Dendritic cell treated with granulocyte-macrophage colony-stimulating factor and Interleukin-4, amounts not matched to agents 40 ng/mL and 50 ng/mL, for 4 days (primary cell): ENCODE measurements around the gene IFITM1.
"Not testable (repeated sequence)": the region's sequence is repeated elsewhere in the genome, so short reads cannot be mapped to it uniquely, and the experiment has no call there.

Experiments
- H3K27ac Mint-ChIP-seq: one replicate; pipeline ENCODE4 v1.8.0; 2022; ENCODE audit warnings: mild to moderate bottlenecking, mixed read lengths
- H3K27me3 Mint-ChIP-seq: one replicate; pipeline ENCODE4 v1.8.0; 2022; ENCODE audit warnings: mild to moderate bottlenecking, mixed read lengths
- H3K36me3 Mint-ChIP-seq: one replicate; pipeline ENCODE4 v1.8.0; 2022; ENCODE audit warnings: low read depth, mixed read lengths
- H3K4me1 Mint-ChIP-seq: one replicate; pipeline ENCODE4 v1.8.0; 2022; ENCODE audit warnings: low read depth, mixed read lengths
- H3K4me3 Mint-ChIP-seq: one replicate; pipeline ENCODE4 v1.8.0; 2022; ENCODE audit warnings: mild to moderate bottlenecking, moderate library complexity, mixed read lengths
- H3K9me3 Mint-ChIP-seq: one replicate; pipeline ENCODE4 v1.8.0; 2022; ENCODE audit warnings: mixed read lengths
- intact Hi-C: fragments of 100-400 bp; cut with micrococcal nuclease; formaldehyde crosslinking; loops from one replicate; pipeline ENCODE4 v1.15.0; 2022

IFITM1 gene

DNA sequence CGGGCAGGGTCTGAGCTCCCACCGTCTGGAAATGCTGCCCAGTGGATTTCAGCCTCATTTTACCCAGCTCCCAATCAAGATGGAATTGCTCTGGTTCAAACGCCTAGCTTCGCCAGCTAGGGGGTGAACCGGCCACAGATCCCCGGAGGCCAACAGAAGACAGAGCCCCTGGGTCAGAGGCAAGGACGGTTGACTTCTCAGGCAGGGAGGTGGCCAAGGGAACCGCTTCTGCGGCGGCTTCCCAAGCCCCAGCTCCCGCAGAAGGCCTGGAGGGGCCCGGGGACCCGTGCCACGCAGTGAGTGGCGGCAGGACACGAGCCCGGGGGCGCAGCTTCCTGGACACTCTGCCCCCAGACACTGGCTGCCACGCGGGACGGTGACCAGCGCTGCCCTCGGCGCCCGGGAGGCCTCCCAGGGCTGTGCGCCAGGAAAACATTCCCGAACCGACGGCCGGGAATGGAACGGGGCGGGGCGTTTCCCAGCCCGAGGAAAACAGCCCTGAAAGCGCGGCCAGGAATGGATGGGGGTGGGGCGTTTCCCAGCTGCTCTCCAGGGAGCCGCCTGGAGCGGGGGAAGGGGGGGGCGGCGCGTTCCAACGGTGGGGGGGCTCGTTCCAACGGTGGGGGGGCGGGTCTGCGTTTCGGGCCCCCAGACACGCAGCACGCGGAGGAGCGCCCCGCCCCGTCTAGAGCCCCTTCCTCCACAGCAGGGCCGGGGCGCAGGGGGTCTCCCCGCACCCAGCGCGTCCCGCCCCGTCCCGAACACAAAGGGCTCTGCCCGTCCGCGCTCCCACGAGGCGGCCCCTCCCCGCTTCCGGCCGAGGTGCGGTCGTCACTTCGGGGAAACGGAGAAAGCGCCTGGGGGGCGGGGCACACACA is 42.0 kb downstream of the IFITM1 start:
- intact Hi-C loops: loop anchor here (5.0 kb wide), 2 partner anchors 104 to 154 kb away; no protein-coding TSS in a partner anchor
- peaks cover 1% of the 10 kb centered on the region for H3K9me3 Mint-ChIP-seq
- peaks cover 33% of the 10 kb centered on the region for H3K4me1 Mint-ChIP-seq
- H3K27me3 Mint-ChIP-seq: peaks cover 58% of the 10 kb centered on the region
- H3K4me3 Mint-ChIP-seq: peak overlapping the region; percentile 25
- no peaks in the 10 kb centered on the region for H3K36me3 Mint-ChIP-seq
- H3K27ac Mint-ChIP-seq: no peak overlapping the region

DNA sequence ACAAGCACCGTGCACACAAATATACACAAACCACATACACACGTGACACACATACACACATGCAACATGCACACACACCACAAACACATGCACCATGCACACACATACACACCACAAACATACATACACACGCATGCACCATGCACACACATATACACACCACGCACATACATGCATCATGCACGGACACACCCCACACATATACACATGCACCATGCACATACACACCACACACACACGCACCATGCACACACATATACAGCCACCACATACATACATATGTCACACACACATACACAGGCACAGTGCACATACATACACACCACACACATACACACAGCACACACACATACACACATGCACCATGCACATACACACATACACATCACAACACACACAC is 42.8 kb downstream of the IFITM1 start:
- peaks cover 25% of the 10 kb centered on the region for H3K4me1 Mint-ChIP-seq

GRCh38 chr11:357582-357981 is 43.7 kb downstream of the IFITM1 start:
- H3K36me3 Mint-ChIP-seq: no peaks in the 10 kb centered on the region
- peaks cover 12% of the 10 kb centered on the region for H3K9me3 Mint-ChIP-seq
- H3K4me3 Mint-ChIP-seq: no peak overlapping the region
- peaks cover 25% of the 10 kb centered on the region for H3K4me1 Mint-ChIP-seq
- peaks cover 49% of the 10 kb centered on the region for H3K27me3 Mint-ChIP-seq
- intact Hi-C loops: loop anchor here (5.0 kb wide), 2 partner anchors 105 to 155 kb away; no protein-coding TSS in a partner anchor
- H3K27ac Mint-ChIP-seq: no peak overlapping the region

More for the DNA sequence above, 42.8 kb downstream of the IFITM1 start:
- intact Hi-C loops: loop anchor here (5.0 kb wide), 2 partner anchors 104 to 154 kb away; no protein-coding TSS in a partner anchor
- Mint-ChIP-seq H3K27ac (no peak overlapping the region), H3K36me3 (no peaks in the 10 kb centered on the region), H3K27me3 (peaks cover 57% of the 10 kb centered on the region), H3K9me3 (peaks cover 9% of the 10 kb centered on the region), H3K4me3 (no peak overlapping the region)

DNA sequence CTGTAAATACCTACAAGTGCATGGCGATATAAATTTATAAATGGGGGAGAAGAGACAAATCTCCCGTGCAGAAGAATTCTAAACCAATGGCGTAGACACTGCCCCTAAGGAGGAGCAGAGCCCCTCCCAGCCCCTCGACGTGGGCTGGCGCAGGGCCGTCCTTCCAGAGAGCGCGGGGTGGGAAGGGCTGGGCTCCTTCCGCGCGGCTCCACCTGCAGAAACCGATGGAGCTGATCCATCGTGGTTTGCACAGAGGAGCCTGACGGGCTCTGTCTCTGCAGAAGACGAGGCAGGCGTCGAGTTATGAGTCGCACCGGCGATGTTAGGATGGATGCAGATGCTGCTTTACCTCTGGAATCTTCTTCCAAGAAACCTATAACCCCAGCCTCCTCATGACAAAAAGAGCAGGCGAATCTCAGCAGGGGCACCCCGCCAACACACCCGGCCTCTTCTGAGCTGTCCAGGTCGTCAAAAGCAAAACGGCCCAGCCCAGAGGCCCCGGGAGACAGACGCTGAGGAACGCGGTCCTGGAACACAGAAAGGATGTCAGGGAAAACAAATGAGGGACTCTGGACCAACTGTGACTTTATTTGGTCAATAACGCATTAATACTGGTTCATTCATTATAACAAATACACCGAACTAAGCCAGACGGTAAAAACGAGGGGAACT is 44.4 kb downstream of the IFITM1 start:
- H3K27ac Mint-ChIP-seq: no peak overlapping the region
- H3K27me3 Mint-ChIP-seq: peaks cover 43% of the 10 kb centered on the region
- no peaks in the 10 kb centered on the region for H3K36me3 Mint-ChIP-seq
- peaks cover 18% of the 10 kb centered on the region for H3K4me1 Mint-ChIP-seq
- H3K9me3 Mint-ChIP-seq: peaks cover 12% of the 10 kb centered on the region
- no peak overlapping the region for H3K4me3 Mint-ChIP-seq
- intact Hi-C loops: loop anchor here (5.0 kb wide), 2 partner anchors 106 to 156 kb away; no protein-coding TSS in a partner anchor

DNA sequence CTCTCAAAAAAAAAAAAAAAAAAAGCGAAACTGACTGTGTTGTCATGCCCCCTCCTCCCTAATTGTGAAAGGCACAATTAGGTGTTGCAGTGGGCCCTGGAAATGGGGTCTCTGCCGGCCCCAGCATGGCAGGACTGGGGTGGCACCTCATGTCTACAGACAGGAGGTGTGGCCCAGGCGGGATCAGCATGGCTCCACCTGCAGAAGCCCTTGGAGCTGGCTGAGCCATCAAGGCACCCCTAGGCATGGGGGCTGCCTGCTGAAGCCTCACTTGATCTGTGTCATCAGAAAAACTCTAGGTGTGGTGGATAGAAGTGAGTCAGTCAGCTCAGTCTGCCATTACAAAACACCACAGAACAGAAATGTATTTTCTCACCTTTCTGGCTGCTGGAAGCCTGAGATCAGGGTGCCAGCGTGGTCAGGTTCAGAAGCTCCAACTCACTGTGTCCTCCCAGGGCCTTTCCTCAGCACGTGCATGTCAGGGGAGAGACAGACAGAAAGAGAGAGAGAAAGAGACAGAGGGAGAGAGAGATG is 45.4 kb downstream of the IFITM1 start:
- H3K4me3 Mint-ChIP-seq: no peak overlapping the region
- peaks cover 34% of the 10 kb centered on the region for H3K27me3 Mint-ChIP-seq
- H3K9me3 Mint-ChIP-seq: peaks cover 12% of the 10 kb centered on the region
- H3K27ac Mint-ChIP-seq: no peak overlapping the region
- H3K36me3 Mint-ChIP-seq: no peaks in the 10 kb centered on the region
- intact Hi-C loops: loop anchor here (5.0 kb wide), 2 partner anchors 107 to 157 kb away; no protein-coding TSS in a partner anchor
- H3K4me1 Mint-ChIP-seq: peaks cover 9% of the 10 kb centered on the region

DNA sequence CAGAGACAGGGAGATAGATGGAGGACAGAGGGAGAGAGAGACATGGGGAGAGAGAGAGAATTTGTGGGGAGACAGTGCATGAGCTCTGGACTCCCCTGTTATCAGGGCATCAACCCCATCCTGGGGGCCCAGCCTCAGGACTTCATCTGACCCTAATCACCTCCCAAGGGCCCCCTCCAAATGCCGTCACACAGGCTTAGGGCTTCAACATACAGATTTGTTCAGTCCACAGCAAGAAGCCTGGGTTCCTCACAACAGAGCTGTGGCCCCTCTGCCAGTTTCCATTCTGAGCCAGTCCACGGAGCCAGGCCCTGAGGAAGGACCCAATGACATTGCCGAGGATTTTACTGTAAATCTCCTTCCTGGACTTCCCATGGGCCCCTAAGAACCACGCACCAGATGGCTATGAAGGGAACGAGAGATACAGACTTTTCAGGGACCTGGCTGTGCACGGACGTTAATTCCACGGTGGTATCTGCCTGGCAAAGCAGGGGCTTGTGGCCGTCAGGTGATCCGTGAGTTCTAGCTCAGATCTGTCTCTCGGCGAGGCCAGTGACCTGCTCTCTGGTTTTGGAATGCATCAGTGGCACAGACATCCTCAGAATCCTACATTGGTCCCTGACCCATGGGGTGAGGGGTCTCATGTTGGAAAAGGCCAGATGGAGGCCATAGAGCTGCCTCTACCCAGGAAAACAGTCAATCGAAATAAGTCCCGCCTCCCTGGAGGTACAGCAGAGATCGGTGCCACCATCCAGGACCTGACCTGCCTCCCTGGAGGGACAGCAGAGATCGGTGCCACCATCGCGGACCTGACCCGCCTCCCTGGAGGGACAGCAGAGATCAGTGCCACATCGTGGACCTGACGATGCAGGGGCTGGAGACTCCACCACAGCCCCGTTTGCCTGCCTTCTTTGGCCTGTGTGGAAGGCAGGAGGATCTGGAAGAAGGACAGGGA is 46.8 kb downstream of the IFITM1 start:
- Mint-ChIP-seq H3K9me3 (peaks cover 12% of the 10 kb centered on the region), H3K27me3 (peaks cover 32% of the 10 kb centered on the region), H3K36me3 (no peaks in the 10 kb centered on the region), H3K4me3 (no peak overlapping the region), H3K27ac (no peak overlapping the region), H3K4me1 (no peaks in the 10 kb centered on the region)
- intact Hi-C loops: no loop called here

DNA sequence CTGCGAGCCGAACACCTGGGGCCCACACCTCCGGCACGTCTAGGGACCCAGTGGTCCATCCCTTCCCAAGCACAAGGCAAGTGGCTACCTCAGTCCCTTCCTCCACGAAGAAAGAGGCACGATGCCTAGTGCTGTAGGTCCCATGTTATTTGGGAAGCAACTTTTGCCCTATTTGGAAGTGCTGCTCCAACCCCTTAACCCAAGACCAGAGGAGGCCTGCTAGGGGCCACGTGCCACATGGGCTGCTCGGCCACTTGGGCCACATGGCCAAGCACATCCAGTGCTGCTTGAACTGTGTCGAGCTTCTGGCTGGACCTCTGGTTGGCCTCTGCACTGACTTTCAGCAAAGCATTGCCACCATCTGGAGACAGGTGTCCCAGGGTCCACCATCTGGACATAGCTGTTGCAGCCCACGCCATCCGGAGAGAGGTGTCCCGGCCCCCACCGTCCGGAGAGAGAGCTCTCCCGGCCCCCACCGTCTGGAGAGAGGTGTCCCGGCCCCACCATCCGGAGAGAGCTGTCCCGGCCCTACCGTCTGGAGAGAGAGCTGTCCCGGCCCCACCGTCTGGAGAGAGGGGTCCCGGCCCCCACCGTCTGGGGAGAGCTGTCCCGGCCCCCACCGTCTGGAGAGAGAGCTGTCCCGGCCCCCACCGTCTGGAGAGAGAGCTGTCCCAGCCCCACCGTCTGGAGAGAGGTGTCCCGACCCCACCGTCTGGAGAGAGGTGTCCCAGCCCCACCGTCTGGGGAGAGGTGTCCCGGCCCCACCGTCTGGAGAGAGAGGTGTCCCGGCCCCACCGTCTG is 49.0 kb downstream of the IFITM1 start:
- Mint-ChIP-seq H3K4me1 (no peaks in the 10 kb centered on the region), H3K36me3 (no peaks in the 10 kb centered on the region), H3K9me3 (peaks cover 12% of the 10 kb centered on the region), H3K27ac (no peak overlapping the region), H3K4me3 (no peak overlapping the region), H3K27me3 (peaks cover 53% of the 10 kb centered on the region)
- intact Hi-C loops: no loop called here

DNA sequence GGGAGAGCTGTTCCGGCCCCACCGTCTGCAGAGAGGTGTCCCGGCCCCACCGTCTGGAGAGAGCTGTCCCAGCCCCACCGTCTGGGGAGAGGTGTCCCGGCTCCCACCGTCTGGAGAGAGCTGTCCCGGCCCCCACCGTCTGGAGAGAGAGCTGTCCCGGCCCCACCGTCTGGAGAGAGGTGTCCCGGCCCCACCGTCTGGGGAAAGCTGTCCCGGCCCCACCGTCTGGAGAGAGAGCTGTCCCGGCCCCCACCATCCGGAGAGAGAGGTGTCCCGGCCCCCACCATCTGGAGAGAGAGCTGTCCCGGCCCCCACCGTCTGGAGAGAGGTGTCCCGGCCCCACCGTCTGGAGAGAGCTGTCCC is 49.6 kb downstream of the IFITM1 start:
- intact Hi-C loops, H3K27ac Mint-ChIP-seq, H3K36me3 Mint-ChIP-seq, H3K4me3 Mint-ChIP-seq, H3K4me1 Mint-ChIP-seq: not testable (repeated sequence)
- Mint-ChIP-seq H3K9me3 (peaks cover 12% of the 10 kb centered on the region), H3K27me3 (peaks cover 59% of the 10 kb centered on the region)

DNA sequence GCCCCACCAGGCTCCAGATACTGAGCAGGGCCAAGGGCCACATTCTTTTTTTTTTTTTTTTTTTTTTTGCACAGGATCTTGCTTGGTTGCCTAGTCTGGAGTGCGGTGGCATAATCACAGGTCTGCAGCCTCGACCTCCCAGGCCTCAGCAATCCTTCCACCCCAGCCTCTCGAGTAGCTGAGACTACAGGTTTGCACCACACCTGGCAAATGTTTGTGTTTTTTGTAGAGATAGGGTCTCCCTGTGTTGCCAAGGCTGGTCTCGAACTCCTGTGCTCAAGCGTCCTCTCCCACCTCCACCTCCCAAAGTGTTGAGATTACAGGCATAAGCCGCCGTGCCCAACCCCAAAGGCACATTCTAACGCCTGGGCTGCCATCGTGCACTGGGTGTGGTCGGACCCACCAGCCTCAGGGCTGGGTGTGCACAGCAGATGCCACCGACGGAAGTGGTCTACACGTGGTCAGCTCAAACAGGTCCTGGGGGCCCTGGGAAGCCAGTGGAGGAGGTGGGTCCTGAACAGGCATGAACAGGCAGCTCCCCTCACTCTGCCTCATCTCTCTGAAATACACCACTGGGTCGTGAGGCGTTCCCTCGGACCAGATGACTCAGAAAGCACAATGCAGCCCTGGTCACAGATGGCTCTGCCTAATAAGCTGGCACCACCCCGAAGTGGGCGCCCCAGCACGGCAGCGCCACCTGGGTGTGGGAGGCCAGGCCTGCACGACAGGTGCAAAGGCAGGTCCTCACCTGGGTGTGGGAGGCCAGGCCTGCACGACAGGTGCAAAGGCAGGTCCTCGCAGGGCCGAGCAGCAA is 50.3 kb downstream of the IFITM1 start:
- peaks cover 5% of the 10 kb centered on the region for H3K4me1 Mint-ChIP-seq
- peaks cover 58% of the 10 kb centered on the region for H3K27me3 Mint-ChIP-seq
- intact Hi-C loops: no loop called here
- no peak overlapping the region for H3K4me3 Mint-ChIP-seq
- H3K9me3 Mint-ChIP-seq: peaks cover 12% of the 10 kb centered on the region
- no peaks in the 10 kb centered on the region for H3K36me3 Mint-ChIP-seq
- no peak overlapping the region for H3K27ac Mint-ChIP-seq
